GM23248 (cell line): ENCODE results near the gene POLR3H. TPM values are rescaled to one million over a fixed set of nuclear protein-coding genes. Genes with fewer than 3 reads are reported as not detected.

Experiments used
- DNase-seq: peaks from one replicate; pipeline ENCODE4 v3.0.0-alpha.2; 2015
- H2AFZ ChIP-seq: fragments of 200-600 bp; sonication (generic); 2 replicates; pipeline ENCODE4 v1.6.1; 2016; ENCODE audit warnings: antibody characterized with exemption
- H3F3A ChIP-seq: fragments of 200-600 bp; sonication (generic); 2 replicates; pipeline ENCODE4 v1.6.1; 2016; ENCODE audit warnings: mild to moderate bottlenecking, antibody characterized with exemption, mixed run types; ENCODE audit not compliant: insufficient read depth
- H3K27ac ChIP-seq: fragments of 200-600 bp; sonication (generic); 2 replicates; pipeline ENCODE4 v1.5.1; 2016; ENCODE audit warnings: mild to moderate bottlenecking
- H3K27me3 ChIP-seq: fragments of 200-600 bp; sonication (generic); replicated peaks from 2 replicates; pipeline ENCODE4 v1.6.1; 2016; ENCODE audit warnings: mild to moderate bottlenecking; ENCODE audit not compliant: insufficient read depth
- H3K36me3 ChIP-seq: fragments of 200-600 bp; sonication (generic); 2 replicates; pipeline ENCODE4 v1.6.1; 2016; ENCODE audit warnings: low read depth, mild to moderate bottlenecking
- H3K4me1 ChIP-seq: fragments of 200-600 bp; sonication (generic); 2 replicates; pipeline ENCODE4 v1.6.1; 2016; ENCODE audit warnings: mild to moderate bottlenecking; ENCODE audit not compliant: insufficient read depth
- H3K4me2 ChIP-seq: fragments of 200-600 bp; sonication (generic); one replicate; pipeline ENCODE4 v1.6.1; 2016; ENCODE audit warnings: mild to moderate bottlenecking; ENCODE audit not compliant: unreplicated experiment
- H3K4me3 ChIP-seq: fragments of 200-600 bp; sonication (generic); 2 replicates; pipeline ENCODE4 v1.5.1; 2016; ENCODE audit warnings: mild to moderate bottlenecking
- H3K79me2 ChIP-seq: fragments of 200-600 bp; sonication (generic); 2 replicates; pipeline ENCODE4 v1.6.1; 2016; ENCODE audit warnings: mild to moderate bottlenecking; ENCODE audit not compliant: insufficient read depth
- H3K9ac ChIP-seq: fragments of 200-600 bp; sonication (generic); 2 replicates; pipeline ENCODE4 v1.6.1; 2016; ENCODE audit warnings: mild to moderate bottlenecking
- H3K9me2 ChIP-seq: fragments of 200-600 bp; sonication (generic); 2 replicates; pipeline ENCODE4 v1.6.1; 2016; ENCODE audit warnings: mixed run types, mild to moderate bottlenecking, moderate library complexity; ENCODE audit not compliant: insufficient read depth
- H3K9me3 ChIP-seq: fragments of 200-600 bp; sonication (generic); one replicate; pipeline ENCODE4 v1.6.1; 2017; ENCODE audit warnings: low read depth
- H4K20me1 ChIP-seq: fragments of 200-600 bp; sonication (generic); 2 replicates; pipeline ENCODE4 v1.6.0; 2016; ENCODE audit not compliant: insufficient read depth
- EZH2 ChIP-seq: fragments of 200-600 bp; sonication (generic); IDR thresholded peaks from 2 replicates; pipeline ENCODE4 v1.6.1; 2018; ENCODE audit warnings: antibody characterized with exemption, mild to moderate bottlenecking; ENCODE audit not compliant: insufficient read depth, poor library complexity, severe bottlenecking
- EZH2phosphoT487 ChIP-seq: fragments of 200-600 bp; sonication (generic); IDR thresholded peaks from 2 replicates; pipeline ENCODE4 v1.6.1; 2018; ENCODE audit warnings: antibody characterized with exemption, moderate library complexity, mild to moderate bottlenecking, low read depth; ENCODE audit not compliant: insufficient read depth
- WGBS, 2 experiments: methylation state at CpG; one replicate each; pipeline ENCODE4 v1.1.6; 2015 to 2017; ENCODE audit warnings: low lambda C conversion rate in 2 of 2, low coverage in 1 of 2; ENCODE audit errors: missing lambda C conversion rate in 2 of 2; 5-methylcytosine and 5-hydroxymethylcytosine counted together
- in situ Hi-C: fragments of 300-500 bp; cut with MboI; formaldehyde crosslinking; loops from 2 replicates; pipeline ENCODE4 v1.15.0; 2020
- polyA plus RNA-seq: library from polyadenylated mRNA; unstranded; fragments of >200 nt; fragmentation: Nextera tagmentation; extraction: Ambion mirVana; gene quantifications from 2 replicates; pipeline ENCODE4 v1.2.1, GENCODE V29; 2016
- total RNA-seq: library from RNA; depleted of rRNA; stranded (reverse); fragments of >200 nt; shearing (Covaris generic); gene quantifications from 2 replicates; pipeline ENCODE4 v1.2.3, GENCODE V29; 2014

The POLR3H gene
- total and polyA plus RNA-seq, 2 experiments from 2014 or later, result 21.2 to 49.6 TPM

DNA sequence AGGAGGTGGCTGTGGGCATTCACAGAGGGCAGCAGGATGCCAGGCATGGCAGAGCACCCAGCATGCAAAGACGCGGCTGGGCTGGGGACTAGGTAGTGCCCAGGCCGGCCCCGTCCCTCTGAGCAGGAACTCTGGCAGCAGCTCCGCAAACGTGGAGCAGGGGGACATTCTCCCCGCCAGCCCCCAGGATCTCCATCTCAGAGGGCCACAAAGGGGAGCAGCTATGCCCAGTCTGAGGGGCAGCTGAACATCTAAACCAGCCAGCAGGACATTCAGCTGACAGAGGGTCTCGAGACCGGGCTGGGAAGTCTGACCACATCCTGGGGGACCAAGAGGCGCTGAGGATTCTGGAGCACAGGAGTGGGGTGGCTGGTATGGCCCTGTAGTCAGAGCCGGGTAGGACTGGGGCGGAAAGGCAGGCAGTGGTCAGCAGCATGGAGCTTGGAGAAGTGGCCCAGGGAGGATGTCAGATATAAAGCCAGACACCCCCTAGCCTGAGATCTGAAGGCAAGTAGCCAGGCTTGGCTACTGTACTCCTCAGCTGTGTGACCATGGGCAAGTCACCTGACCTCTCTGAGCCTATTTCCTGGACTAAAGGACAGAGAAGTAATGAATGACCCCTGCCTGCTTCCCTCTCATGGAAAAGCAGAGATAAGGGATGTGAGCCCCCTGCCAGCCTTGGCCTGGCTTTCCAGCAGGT lies 35.2 kb upstream of the POLR3H start:
- Histone ChIP-seq H3F3A (no peaks in the 10 kb centered on the region), H2AFZ (no peak overlapping the region), H3K4me3 (no peak overlapping the region), H3K4me2 (no peak overlapping the region), H3K9ac (no peak overlapping the region), H3K4me1 (no peaks in the 10 kb centered on the region), H3K36me3 (peaks cover 5% of the 10 kb centered on the region; the same call in 1 of the 2 replicates), H3K27me3 (no peaks in the 10 kb centered on the region), H3K9me3 (no peaks in the 10 kb centered on the region), H3K79me2 (peaks cover 1% of the 10 kb centered on the region), H3K9me2 (no peaks in the 10 kb centered on the region), H4K20me1 (no peaks in the 10 kb centered on the region), H3K27ac (no peak overlapping the region)
- 93 to 96% methylated on average over 12 of the region's 12 CpGs for WGBS, 2 experiments
- no peak for DNase-seq
- TF ChIP-seq EZH2phosphoT487 (no peak), EZH2 (no peak)
- in situ Hi-C loops, result no loop called here

DNA sequence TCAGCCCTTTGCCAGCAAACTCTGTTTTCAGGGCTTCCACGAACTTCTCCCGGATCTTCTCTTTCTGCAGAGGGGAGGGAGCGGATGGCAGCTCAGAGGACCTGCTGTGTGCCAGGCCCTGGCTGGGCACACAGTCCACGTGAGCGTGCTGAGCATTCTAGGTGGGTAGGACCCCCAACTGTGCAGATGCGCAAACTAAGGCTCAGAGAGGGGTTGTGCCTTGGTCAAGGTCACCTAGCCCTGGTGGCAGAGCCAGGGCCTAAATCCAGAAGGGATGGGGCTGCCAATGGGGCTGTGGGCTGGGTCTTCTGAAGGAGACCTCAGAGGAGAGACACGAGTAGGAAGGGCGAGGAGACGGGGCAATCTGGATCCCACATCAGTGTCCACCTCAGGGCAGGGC lies 34.5 kb upstream of the POLR3H start:
- Histone ChIP-seq H3K27me3 (no peaks in the 10 kb centered on the region), H3K9me3 (no peaks in the 10 kb centered on the region), H4K20me1 (no peaks in the 10 kb centered on the region), H3K9ac (no peak overlapping the region), H3K79me2 (no peaks in the 10 kb centered on the region; the same call in 1 of the 2 replicates), H2AFZ (no peak overlapping the region), H3K4me2 (no peak overlapping the region), H3K9me2 (no peaks in the 10 kb centered on the region), H3F3A (no peaks in the 10 kb centered on the region), H3K4me1 (no peaks in the 10 kb centered on the region), H3K36me3 (peaks cover 4% of the 10 kb centered on the region; the same call in 1 of the 2 replicates), H3K27ac (no peak overlapping the region), H3K4me3 (no peak overlapping the region)
- DNase-seq, result no peak
- in situ Hi-C loops, result no loop called here
- WGBS, 2 experiments, result 97 to 98% methylated on average over 9 of the region's 9 CpGs
- no peak for TF ChIP-seq EZH2
- no peak for TF ChIP-seq EZH2phosphoT487

DNA sequence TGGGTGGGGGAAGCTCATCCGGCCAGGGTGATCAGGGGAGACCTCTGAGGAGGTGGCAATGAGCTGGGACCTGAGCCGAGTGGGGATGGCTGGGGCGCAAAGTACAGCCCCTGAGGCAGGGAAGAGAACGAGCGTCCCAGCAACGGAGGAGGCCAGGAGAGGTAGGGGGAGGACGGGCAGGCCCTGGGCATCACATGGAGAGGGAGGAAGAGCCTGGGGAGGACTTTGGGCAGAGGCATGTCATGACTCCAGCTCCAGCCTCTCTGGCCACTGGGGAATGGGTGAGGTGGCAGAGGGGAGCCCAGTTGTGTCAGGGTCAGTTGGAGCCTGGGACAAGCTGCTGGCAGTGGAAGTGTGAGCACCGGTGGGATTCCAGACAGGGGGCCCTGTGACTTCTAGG lies 33.8 kb upstream of the POLR3H start:
- in situ Hi-C loops, result no loop called here
- Histone ChIP-seq H4K20me1 (no peaks in the 10 kb centered on the region), H2AFZ (no peak overlapping the region), H3K9ac (no peak overlapping the region), H3K4me3 (no peak overlapping the region), H3K4me2 (no peak overlapping the region), H3K4me1 (no peaks in the 10 kb centered on the region), H3K9me3 (no peaks in the 10 kb centered on the region), H3K79me2 (no peaks in the 10 kb centered on the region), H3K27me3 (no peaks in the 10 kb centered on the region), H3K36me3 (no peaks in the 10 kb centered on the region; the same call in 1 of the 2 replicates), H3K9me2 (no peaks in the 10 kb centered on the region), H3K27ac (no peak overlapping the region), H3F3A (no peaks in the 10 kb centered on the region)
- no peak for DNase-seq
- WGBS, 2 experiments, result 84 to 89% methylated on average over 8 of the region's 8 CpGs
- no peak for TF ChIP-seq EZH2
- no peak for TF ChIP-seq EZH2phosphoT487

DNA sequence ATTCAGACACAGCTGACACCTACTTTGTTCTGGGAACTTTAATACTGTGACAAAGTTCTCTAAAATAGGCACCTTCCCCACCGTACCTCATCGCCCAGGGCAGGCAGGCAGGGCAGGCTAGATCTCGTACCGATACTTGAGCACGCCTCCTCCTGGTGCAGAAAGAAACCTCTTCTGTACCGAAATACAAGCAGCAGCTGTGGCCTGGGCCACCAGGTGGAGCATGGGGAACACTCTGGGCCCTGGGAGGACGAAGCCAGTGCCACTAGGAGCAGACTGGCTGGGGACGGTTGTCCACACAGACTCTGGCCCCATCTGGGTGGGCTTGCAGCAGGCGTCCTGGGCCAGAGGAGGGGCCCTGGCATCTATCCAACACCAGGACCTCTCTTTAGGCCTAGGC lies 32.6 kb upstream of the POLR3H start:
- Histone ChIP-seq H3K27me3 (no peaks in the 10 kb centered on the region), H2AFZ (no peak overlapping the region), H3K27ac (no peak overlapping the region), H3K9me2 (no peaks in the 10 kb centered on the region), H3K9me3 (no peaks in the 10 kb centered on the region), H3K9ac (no peak overlapping the region), H3K4me1 (no peaks in the 10 kb centered on the region), H3K4me2 (no peak overlapping the region), H3F3A (no peaks in the 10 kb centered on the region), H3K79me2 (no peaks in the 10 kb centered on the region), H3K36me3 (no peaks in the 10 kb centered on the region; the same call in 1 of the 2 replicates), H3K4me3 (no peak overlapping the region), H4K20me1 (no peaks in the 10 kb centered on the region)
- 71 to 73% methylated on average over 9 of the region's 9 CpGs for WGBS, 2 experiments
- DNase-seq, result peak; percentile 62
- in situ Hi-C loops, result no loop called here
- TF ChIP-seq EZH2phosphoT487 (no peak), EZH2 (no peak)
